ENCODE results near the gene DCAF4.
A peak's percentile ranks its signal among the peaks of the same experiment; 100 is the strongest.

DCAF4 gene

GRCh38 chr14:72894623-72895378 is 31.5 kb upstream of the DCAF4 start:
- DNase-seq (ENCODE audit: low read depth in 3 of 3), result peak in 1 of 3 experiments; percentile 2

DNA sequence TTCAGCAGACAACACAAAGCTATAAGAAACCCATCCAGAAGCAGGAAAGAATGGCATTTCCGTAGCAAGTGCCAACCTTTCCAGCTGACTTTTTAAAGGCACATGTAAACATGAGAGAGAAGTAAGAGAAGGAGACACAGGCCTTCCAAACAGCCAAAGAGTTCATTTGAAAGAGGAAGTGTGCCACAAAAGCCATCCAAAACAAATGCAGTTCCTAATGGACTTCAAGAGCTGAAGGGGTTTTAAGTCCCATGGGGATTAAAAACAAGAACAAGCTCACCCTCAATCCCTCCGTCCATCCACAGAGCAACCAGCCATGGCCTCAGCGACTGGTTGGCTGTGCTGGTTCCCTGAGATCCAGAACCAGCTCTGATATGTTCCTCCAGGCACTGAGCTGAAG is 27.8 kb upstream of the DCAF4 start:
- DNase-seq (ENCODE audit: low read depth in 3 of 3), result no peak

- DNase-seq (ENCODE audit: low read depth in 3 of 3), result no peak
Measured at GRCh38 chr14:72901361-72901760, 24.9 kb upstream of the DCAF4 start.

DNA sequence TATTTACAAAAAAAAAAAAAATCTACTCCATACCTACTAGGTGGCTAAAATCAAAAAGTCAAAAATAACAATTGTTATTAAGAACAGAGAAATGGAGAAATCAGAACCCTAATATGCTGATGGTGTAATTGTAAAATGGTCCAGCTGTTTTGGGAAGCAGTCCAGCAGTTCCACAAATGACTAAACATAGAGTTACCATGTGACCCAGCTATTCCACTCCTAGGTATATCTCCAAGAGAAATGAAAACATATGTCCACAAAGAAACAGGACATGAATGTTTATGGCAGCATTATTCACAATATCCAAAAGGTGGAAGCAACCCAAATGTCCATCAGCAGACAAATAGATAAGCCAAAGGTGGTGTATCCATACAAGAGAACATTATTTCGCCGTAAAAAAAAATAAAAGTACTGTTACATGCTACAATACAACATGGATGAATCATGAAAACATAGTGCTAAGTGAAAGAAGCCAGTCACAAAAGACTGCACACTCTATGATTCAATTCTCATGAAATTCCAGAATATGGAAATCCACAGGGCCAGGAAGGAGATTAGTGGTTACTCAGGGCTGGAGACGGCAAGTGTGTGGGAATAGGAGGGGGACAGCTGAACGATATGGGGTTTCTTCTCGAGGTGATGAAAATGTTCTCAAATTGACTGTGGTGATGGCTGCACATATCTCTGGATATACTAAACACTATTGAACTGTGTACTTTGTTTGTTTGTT is 23.3 kb upstream of the DCAF4 start:
- no peak for DNase-seq (ENCODE audit: low read depth in 3 of 3)

GRCh38 chr14:72903716-72904115 is 22.5 kb upstream of the DCAF4 start:
- no peak for DNase-seq (ENCODE audit: low read depth in 3 of 3)

DNA sequence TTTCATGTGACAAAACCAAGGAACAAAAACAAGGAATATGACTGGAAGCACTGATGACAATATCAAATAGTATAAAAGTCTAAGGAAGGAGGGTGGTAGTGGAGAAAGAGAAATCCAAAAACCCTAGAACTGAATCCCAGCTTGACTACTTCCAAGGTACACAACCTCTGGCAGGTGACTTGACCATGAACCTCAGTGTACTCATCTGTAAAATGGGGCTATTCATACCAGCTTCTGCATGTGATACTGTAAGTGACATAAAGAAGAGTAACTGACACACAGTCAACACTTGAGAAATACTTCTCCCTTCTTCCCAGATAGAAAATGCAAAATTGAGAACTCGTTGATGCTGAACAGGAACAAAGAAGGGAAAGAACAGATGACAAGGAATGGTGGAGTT is 22.0 kb upstream of the DCAF4 start:
- no peak for DNase-seq (ENCODE audit: low read depth in 3 of 3)

DNA sequence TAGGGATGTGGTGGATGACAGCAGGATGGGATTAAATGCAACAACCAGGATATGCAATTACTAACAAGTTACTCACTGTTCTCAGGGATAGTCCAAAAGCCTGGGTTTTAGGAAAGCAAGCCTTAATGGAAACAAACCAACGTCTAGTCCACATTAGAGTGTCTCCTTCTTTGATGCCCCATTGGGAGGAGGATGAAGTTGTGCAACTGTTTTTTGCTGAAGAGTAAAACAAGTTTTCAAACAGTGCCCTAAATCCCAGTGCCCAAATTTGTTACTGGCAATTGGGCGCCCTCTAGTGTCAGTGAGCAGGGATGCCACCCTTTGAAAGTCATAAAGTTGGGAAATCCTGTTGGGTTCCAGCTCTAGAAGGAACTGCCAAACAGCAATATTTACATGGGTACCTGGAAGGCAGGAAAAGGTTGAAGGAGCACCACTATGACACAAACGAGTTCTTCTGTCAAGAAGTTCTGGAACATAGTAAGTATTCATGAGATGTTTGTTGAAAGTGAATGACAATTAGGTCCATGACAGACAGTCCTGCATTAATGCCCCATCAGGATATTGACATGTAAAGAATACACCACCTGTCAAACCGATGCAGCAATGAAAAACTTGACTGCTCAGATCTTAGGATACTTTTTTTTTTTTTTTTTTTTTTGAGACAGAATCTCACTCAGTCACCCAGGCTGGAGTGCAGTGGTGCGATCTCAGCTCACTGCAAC is 21.3 kb upstream of the DCAF4 start:
- DNase-seq (ENCODE audit: low read depth in 3 of 3), result peak in 2 of 3 experiments; percentile 45 to 48

DNA sequence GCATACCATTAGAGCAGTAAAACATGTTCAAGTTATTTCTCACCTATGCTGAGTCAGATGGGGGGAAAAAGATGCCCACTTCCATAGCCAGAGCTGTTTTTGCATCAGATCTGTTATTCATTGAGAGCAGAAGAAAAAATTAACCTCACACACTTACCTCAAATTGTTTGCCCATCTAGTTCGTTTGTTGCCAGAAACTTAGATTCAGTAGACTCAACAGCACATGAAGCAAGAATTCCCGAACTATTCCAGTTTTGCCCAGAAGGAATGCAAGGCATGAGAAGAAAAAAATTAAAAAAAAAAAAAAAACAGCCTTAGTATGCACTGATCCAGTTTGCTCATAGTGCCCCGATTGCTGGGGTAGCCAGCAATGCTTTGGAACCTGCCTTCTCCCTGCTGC is 19.9 kb upstream of the DCAF4 start:
- DNase-seq (ENCODE audit: low read depth in 3 of 3), result no peak

DNA sequence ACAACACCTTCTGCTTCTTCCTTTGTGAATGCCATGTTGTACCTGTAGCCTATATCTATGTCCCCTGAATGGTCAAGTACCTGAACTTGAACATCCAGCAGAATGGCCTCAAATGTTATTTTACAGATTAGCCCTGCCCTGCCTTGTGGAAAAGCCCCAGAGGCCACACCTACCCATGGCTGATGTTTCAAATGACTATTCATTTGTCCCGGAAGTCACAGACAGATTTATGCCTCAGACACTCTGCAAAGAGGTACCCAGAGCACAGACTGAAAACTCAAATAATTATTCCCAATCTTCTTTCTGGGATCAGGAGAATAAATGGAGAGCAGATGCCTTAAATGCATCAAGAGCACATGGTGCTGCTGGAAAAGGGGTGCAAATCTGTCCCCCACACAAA is 19.4 kb upstream of the DCAF4 start:
- no peak for DNase-seq (ENCODE audit: low read depth in 3 of 3)

GRCh38 chr14:72907886-72908285 is 18.4 kb upstream of the DCAF4 start:
- DNase-seq (ENCODE audit: low read depth in 3 of 3), result no peak

DNA sequence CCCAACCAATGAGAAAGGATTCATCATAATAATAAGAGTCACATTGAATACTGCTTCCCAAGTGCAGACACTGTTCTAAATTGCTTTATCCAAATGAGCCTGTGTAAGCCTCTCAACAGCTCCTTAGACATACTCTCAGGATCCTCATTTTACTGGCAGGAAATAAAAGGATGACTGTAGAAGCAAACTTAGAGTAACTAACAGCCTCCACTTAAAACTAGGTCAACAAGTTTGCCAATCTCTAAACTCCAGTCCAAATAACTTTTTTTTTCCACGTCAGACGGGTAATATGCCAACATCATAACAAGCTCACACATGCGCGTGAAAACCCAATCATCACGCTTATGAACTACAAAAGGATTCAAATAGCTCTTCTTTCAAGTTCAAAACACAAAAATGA is 17.1 kb upstream of the DCAF4 start:
- DNase-seq (ENCODE audit: low read depth in 3 of 3), result no peak

DNA sequence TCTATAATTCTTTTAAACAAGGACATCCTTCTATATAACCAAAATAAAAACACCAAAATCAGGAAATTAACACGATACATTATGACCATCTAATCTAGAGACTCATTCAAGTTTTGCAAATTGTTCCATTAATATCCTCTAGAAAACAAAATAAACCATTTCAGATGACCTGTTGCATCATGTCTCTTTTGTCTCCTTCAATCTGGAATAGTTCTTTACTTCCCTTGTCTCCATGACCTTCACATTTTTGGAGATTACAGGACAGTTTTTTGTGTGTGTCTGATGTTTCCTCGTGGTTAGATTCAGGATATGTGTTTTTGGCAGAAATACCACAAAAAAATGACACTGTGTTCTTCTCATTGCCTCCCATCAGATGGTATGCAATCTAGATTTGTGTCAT is 12.5 kb upstream of the DCAF4 start:
- no peak for DNase-seq (ENCODE audit: low read depth in 3 of 3)

DNA sequence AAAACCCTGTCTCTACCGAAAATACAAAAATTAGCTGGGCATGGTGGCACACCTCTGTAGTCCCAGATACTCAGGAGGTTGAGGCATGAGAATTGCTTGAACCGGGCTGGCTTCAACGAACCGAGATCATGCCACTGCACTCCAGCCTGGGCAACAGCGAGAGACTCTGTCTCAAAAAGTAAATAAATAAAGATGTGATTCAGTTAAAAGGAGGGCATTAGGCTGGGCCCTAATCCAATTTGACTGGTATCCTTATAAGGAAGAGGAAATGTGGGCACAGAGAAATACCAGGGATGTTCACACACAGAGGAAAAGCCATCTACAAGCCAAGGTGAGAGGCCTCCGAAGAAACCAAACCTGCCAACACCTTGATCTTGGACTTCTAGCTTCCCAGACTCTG is 10.1 kb upstream of the DCAF4 start:
- no peak for DNase-seq (ENCODE audit: low read depth in 3 of 3)

GRCh38 chr14:72917094-72917802 is 9.0 kb upstream of the DCAF4 start:
- DNase-seq (ENCODE audit: low read depth in 3 of 3), result no peak

DNA sequence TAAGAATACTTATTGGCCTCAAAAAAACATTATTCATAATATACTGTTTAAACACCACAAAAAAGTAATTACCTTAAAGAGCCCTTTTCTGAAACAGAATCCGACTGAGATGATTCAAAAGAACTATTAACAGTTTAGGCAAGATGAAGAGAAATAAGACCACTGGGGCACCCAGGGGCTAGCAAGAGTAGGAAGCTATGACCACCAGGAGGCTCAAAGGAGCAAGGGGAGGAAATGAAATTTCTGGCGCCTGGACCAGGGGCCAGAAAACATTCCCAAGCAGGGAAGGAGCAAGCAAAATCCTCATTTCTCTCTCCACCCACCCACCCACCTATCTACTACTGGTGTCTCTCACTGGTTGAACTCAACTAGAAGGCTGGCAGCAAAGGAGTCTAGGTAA is 6.3 kb upstream of the DCAF4 start:
- DNase-seq (ENCODE audit: low read depth in 3 of 3), result no peak

DNA sequence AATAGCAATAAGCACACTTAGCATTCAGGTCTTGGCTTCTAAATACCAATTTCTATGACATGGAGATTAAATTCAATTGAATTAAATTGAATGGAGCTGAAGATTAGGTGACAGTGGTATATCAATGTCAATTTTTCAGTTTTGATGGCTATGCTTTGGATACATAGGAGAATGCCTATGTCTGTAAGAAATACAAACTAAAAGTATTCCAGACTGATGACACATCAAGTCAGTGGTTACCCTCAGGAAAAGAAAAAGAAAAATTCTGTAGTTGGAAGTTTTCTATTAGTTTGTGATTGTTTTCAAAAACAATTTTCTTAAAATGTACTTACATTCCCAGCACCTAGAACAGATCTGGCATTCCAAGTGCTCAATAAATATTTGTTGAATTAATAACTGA is 4.9 kb upstream of the DCAF4 start:
- no peak for DNase-seq (ENCODE audit: low read depth in 3 of 3)

- no peak for DNase-seq (ENCODE audit: low read depth in 3 of 3)
Measured at GRCh38 chr14:72924337-72924736, 1.9 kb upstream of the DCAF4 start.

GRCh38 chr14:72925171-72925759 is 999 bp upstream of the DCAF4 start:
- no peak for DNase-seq (ENCODE audit: low read depth in 3 of 3)

DNA sequence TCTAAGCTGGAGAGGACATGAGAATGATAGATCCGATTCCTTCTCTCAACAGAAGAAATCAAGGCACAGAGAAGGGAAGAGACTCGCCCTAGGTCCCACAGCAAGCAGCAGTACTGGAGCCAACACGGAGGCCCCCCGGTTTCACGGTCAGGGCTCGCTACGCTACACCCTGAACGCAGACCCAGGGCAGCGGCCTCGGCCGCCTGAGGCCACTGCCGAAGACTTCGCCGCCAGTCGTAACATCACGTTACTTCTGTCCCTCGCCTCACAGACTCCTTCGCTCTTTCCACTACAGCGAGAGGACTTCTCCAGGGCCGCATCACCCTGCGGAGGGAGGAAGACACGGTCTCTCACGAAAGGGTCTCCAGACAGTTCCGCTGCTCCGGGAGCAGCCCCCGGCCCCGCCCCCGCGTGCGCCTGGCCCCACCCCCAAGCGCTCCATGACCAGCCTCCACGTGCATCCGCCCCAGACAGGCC is 411 bp upstream of the DCAF4 start:
- no peak for DNase-seq (ENCODE audit: low read depth in 3 of 3)

DNA sequence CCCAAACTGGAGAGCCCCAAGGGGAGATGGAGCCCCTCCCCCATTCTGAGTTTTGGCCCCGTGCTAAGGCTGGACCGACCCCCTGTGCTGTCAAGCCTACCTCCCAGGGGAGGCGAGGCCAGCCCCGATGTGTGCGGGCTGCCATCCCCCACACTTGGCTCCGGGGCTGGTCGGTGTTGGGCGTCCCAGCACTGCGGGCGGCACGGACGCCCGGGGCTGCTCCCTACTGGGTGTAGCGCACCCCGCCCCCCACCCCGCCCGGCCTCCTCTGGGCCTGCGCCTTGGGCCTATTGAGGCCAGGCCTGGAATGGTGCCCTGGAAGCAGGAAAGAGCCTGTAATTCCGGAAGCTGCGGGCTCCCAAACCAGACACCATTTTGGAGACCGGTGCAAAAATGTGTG is 2.6 kb downstream of the DCAF4 start:
- DNase-seq (ENCODE audit: low read depth in 3 of 3), result no peak

- DNase-seq (ENCODE audit: low read depth in 3 of 3), result no peak
Measured at GRCh38 chr14:72929316-72930080, 3.2 kb downstream of the DCAF4 start.
